GM18870 (cell line): ENCODE data around the gene ARL16.
A peak's percentile ranks its signal among the peaks of the same experiment; 100 is the strongest.

Experiments
- ATAC-seq: cut with Tn5 transposase; IDR thresholded peaks from one replicate; pipeline ENCODE4 v1.9.1; 2021; ENCODE audit warnings: moderate library complexity; ENCODE audit not compliant: unreplicated experiment

The ARL16 gene

DNA sequence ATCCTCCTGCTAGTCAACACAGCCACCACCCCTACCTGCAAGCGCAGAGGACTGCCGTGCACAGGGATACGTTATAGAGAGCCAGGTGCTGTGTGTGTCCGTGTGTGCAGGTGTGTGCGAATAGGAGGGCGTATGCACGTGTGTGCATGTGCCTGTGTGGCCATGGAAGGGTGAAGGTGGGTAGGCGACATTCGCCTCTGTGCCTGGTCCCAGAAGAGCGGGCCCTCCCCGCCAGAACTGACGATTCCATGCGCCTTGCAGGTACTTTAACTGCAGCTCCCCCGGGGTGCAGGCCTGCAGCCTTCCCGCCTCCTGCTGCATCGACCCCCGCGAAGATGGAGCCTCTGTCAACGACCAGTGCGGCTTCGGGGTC, 36.0 kb downstream of the ARL16 start:
- ATAC-seq, result no peak

DNA sequence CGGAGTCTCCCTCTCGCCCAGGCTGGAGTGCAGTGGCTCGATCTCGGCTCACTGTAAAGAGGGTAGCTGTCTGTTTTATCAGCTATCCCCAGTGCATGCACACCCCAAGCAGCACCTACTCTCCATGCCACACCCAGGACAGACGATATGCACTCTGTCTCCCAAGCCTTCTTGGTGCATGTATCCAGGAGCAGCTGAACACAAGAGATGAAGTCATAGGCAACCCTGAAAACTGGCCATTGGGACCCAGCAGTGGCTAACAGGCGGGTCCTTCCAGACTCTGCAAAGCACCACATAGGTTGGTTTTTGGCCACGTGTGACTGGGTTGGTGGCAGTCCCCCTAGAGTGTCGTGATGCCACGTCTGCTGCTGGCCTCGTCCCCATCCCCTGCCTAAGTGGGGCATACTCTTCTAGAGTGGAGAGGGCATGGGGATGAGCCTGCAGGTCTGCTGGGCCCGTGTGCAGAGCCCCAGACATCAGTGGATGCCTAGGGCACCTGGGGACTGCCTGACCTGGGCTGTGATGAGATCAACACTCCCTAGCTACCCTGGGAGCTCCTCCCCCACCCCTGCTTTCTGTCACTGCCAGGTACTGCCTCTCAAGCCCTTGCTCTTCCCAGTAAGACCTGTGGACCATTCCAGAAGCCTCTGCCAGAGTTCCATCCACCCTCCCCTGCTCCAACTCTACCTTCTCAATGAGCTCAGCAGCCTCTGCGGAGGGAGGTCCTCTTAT, 36.6 kb downstream of the ARL16 start:
- no peak for ATAC-seq

DNA sequence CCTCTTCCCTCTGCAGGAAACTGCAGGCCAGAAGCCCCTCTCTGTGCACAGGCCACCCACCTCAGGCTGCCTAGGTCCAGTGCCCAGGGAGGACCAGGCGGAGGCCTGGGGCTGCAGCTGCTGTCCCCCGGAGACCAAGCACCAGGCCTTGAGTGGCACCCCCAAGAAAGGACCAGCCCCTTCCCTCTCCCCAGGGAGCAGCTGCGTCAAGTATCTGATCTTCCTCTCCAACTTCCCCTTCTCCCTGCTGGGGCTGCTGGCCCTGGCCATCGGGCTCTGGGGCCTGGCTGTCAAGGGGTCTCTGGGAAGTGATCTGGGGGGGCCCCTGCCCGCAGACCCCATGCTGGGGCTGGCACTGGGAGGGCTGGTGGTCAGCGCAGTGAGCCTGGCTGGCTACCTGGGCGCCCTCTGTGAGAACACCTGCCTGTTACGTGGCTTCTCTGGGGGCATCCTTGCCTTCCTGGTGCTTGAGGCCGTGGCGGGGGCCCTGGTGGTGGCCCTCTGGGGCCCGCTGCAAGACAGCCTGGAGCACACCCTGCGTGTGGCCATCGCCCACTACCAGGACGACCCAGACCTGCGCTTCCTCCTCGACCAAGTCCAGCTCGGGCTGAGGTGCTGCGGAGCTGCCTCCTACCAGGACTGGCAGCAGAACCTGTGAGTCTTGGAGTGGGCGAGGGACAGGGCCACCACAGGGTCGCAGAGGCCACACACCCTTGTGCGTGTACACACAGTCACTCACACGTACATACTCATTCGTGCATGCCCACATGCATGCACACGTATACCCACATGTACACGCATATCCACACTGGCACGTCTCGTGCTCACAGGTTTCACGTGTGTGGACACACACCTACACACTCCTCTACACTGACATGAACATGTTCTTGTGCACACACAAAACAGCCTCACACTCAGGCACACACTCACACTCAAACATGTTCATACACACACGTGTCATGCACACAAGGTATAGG, 38.3 kb downstream of the ARL16 start:
- no peak for ATAC-seq

DNA sequence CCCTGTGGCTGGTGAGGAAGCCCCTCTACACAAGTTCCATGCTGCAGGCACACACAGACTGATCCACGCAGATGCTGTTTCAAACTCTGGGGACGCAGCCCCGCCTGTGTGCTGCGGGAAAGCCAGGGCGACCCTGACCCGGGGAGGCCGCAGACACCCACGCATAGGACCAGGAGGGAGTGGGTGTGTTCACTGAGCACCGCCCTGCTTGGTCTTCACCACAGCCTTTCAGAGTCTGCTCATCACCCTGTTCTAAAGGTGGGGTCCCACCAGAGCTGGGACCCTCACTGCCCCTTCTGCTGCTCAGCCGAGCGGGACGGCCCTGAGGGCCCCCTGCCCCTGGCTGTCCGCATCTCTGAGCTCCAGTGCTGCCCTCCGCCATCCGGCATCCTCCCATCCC, 39.1 kb downstream of the ARL16 start:
- no peak for ATAC-seq

DNA sequence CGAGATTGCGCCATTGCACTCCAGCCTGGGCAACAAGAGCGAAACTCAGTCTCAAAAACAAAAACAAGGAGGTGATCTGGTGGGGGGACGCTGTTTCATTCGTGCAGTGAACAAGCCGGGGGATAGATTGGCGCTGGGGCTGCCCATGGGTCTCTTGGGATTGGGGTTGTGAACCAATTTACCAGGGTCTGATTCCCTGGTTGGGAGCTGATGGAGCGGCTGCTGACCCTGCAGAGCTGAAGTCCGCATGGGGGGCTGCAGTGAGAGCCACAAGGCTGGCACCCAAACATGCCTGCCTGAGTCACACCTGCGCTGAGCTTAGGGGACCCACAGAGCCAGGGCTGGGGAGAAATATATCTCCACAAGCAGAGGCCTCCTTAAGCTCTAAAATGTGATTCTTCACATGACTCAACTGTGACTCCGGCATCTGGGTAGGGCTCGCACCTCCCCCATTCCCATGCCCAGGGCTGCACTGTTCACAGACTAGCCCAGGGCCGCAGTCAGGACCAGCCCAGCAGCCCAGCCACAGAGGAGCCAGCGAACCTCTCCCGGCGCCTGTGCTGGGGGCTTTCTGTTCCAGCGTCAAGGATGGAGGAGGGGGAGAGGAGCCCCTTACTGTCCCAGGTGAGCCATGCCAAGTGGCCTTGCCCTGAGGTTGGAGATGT, 41.6 kb downstream of the ARL16 start:
- ATAC-seq, result no peak

DNA sequence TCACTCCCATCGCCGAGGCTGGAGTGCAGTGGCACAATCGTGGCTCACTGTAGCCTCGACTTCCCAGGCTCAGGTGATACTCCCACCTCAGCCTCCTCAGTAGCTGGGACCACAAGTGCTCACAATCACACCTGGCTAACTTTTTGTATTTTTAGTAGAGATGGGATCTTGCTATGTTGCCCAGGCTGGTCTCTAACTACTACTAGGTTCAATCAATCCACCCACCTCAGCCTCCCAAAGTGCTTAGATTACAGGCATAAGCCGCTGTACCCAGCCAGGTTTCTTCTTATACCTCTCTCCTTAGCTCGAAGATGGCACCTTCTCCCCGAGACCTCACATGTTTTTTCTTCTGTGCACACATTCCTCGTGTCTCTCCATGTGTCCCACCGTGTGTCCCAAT, 43.6 kb downstream of the ARL16 start:
- no peak for ATAC-seq

DNA sequence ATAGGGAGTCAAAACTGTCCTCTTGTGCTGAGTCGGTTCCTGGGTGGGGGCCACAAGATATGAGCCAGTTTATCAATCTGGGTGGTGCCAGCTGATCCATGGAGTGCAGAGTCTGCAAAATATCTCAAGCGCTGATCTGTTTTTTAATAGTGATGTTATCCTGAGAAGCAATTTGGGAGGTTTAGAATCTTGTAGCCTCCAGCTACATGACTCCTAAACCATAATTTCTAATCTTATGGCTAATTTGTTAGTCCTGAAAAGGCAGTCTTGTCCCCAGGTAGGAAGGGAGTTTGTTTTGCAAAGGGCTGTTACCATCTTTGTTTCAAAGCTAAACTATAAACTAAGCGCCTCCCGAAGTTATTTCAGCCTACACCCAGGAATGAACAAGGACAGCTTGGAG, 44.9 kb downstream of the ARL16 start:
- no peak for ATAC-seq

DNA sequence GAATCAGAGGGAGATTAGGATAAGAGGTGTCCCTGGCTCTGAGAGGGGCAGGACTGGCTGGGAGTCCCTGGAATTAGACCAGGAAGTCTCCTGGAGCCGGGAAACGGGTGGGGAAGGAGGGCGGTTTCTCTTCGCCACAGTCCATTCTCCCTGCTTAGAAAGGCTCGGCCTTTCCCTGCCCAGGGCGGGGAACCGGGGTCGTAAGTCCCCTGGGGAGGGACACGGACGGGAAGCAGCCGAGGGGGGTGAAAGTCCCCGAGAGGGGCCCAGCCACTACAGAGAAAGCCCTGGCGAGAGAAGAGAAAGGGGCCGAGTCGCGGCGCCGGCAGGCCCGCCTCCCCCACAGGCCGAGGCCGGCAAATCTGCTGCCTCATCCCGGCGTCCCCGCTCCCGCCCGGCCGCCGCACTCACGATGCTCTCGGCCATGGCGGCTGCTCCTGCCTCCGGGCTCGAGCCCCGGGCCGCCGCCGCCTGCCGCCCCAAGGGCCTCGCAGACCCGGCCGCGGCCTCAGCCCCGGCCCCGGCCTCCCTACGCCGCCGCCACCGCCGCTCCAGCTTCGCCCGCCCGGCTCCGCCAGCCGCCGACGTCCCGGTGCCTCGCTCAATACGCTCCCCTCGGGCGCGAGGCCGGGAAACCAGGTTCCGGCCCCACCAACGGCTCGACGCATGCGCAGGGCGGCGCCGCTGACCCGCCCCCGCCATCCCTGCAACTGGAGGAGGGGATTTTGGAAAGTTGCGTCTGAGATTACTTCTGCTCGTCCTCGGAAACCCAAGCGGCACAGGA, 46.9 kb downstream of the ARL16 start, which contains the start of the genes NPLOC4 and TSPAN10:
Gene NPLOC4 (minus strand): TSS at position 608 of the 784 bp plus-strand sequence. CDS start 182 bp downstream, at position 426.
Gene TSPAN10 (plus strand): TSS at position 692 of the 784 bp plus-strand sequence. CDS start 5,217 bp downstream, outside the sequence.
- peak; percentile 60 for ATAC-seq

DNA sequence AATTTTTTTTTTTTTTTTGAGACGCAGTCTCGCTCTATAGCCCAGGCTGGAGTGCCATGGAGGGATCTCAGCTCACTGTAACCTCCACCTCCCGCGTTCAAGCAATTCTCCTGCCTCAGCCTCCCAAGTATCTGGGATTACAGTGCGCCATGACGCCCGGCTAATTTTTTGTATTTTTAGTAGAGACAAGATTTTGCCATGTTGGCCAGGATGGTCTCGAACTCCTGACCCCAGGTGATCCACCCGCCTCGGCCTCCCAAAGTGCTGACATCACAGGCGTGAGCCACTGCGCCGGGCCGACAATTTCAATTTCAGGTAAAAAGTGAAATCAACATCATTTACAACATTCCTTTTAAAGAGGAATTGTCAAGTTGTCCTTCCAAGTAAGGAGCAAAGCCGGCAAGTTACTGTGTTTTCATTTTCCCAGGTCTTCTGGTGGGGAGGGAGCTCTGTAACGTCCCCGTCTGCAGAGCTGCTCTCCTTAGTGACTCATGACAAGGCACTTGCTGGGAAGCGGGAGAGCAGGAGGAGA, 47.6 kb downstream of the ARL16 start:
- ATAC-seq, result no peak

DNA sequence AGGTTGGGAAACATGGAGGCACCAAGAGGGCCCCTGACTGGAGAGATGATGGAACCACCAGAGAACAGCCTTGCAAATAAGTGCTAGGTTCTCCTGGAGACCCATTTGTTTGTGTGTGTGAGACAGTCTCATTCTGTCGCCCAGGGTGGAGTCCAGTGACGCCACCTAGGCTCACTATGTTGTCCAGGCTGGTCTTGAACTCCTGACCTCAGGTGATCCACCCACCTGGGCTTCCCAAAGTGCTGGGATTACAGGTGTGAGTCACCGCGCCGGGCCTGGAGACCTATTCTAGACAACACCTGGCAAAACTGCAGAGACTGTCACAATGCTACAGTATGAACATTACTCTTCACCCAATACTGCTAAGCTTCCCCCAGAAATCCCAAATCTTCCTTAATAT, 48.2 kb downstream of the ARL16 start:
- no peak for ATAC-seq

DNA sequence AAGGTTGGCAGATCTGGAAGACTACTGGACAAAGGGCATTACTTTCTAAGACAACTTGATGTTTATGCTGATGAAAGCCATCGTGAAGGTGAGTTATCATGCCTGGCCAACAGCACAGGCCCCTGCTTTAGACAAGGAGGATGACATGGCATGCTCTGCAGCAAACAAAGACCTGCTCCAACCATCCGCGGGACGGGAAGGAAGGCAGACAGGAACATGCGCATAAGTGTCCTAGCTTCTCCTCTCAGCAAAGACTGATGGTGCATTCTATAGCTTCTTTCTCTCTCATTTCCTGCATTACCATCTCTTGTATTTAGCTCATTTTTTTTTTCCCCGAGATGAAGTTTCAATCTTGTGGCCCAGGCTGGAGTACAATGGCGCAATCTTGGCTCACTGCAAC, 52.1 kb downstream of the ARL16 start:
- ATAC-seq, result no peak
